Chondrocyte (in vitro differentiated cells): Measurements from ENCODE around the gene SCN3B. TPM values are rescaled to one million over a fixed set of nuclear protein-coding genes. Genes with fewer than 3 reads are reported as not detected.

Source experiments
- DNase-seq: peaks from one replicate; pipeline ENCODE4 v3.0.0; 2021; ENCODE audit warnings: mixed read lengths, low spot score
- H3K27ac Mint-ChIP-seq: one replicate; pipeline ENCODE4 v1.8.0; 2021; ENCODE audit warnings: mild to moderate bottlenecking, moderate library complexity, mixed read lengths; ENCODE audit not compliant: unreplicated experiment
- H3K27me3 Mint-ChIP-seq: 2 replicates; pipeline ENCODE4 v1.8.0; 2021; ENCODE audit warnings: low read depth, mixed read lengths
- H3K36me3 Mint-ChIP-seq: 2 replicates; pipeline ENCODE4 v1.8.0; 2021; ENCODE audit warnings: low read depth, mixed read lengths
- H3K4me1 Mint-ChIP-seq: 2 replicates; pipeline ENCODE4 v1.8.0; 2021; ENCODE audit warnings: low read depth, mild to moderate bottlenecking, mixed read lengths
- H3K4me3 Mint-ChIP-seq: one replicate; pipeline ENCODE4 v1.8.0; 2021; ENCODE audit warnings: mild to moderate bottlenecking, moderate library complexity, mixed read lengths; ENCODE audit not compliant: unreplicated experiment
- H3K9me3 Mint-ChIP-seq: 2 replicates; pipeline ENCODE4 v1.8.0; 2021; ENCODE audit warnings: low read depth, mixed read lengths
- CTCF ChIP-seq: fragments of 200-600 bp; sonication (generic); IDR thresholded peaks from 2 replicates; pipeline ENCODE4 v1.5.0; 2021; ENCODE audit warnings: antibody characterized with exemption, mild to moderate bottlenecking, moderate library complexity
- total RNA-seq: library from RNA; stranded (reverse); gene quantifications from 3 replicates; pipeline ENCODE4 v1.2.1, GENCODE V29; 2021

Gene SCN3B
- total RNA-seq, 1 donor from 2014 or later, result 0.45 TPM

DNA sequence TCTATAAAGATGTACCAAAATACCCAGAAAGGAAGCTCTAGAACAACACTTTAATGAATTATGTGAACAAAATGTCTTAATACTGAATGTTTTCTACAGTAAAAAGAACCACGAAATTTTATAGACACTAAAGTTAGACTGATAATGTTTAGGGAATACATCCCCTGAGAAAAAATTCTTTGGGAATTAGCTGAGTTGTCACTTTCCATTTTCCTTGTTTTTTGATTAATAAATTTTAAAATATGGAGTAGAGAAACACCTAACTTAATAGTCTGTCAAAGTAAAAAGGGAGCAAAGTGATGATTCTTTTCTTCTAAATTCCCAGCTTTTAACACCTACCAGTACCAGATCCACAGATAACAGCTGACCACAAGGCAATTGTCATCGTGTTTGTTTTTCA is 23.1 kb upstream of the SCN3B start:
- H3K27ac Mint-ChIP-seq, result no peak overlapping the region
- peaks cover 17% of the 10 kb centered on the region for H3K27me3 Mint-ChIP-seq
- DNase-seq, result no peak
- H3K36me3 Mint-ChIP-seq, result no peaks in the 10 kb centered on the region
- H3K4me3 Mint-ChIP-seq, result no peak overlapping the region
- no peaks in the 10 kb centered on the region for H3K4me1 Mint-ChIP-seq
- H3K9me3 Mint-ChIP-seq, result no peaks in the 10 kb centered on the region
- no peak for TF ChIP-seq CTCF

- Mint-ChIP-seq H3K4me1 (no peaks in the 10 kb centered on the region), H3K4me3 (no peak overlapping the region), H3K27me3 (peaks cover 14% of the 10 kb centered on the region)
These were observed 19.9 kb upstream of the SCN3B start for GRCh38 chr11:123674297-123674696.

DNA sequence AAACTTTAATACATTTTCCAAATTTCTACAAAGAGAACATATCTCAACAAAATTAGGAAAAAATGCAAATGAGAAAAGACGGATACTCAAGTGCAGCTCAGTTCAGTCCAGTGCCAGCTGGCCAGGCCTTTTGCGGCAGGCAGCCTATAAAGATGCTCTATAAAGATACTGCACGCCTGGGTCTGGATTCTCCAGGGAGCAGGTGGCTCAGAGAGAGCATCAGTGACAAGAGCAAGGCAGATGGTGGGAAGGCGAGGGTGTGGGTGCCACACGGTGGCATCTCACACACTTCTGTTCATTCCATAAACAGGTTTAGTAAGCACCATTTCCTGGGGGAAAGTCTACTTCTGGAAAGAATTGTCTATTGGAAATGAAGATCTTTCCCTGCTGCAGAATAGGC is 18.1 kb upstream of the SCN3B start:
- H3K36me3 Mint-ChIP-seq, result no peaks in the 10 kb centered on the region
- H3K9me3 Mint-ChIP-seq, result no peaks in the 10 kb centered on the region
- H3K27ac Mint-ChIP-seq, result no peak overlapping the region
- no peaks in the 10 kb centered on the region for H3K4me1 Mint-ChIP-seq
- H3K4me3 Mint-ChIP-seq, result no peak overlapping the region
- TF ChIP-seq CTCF, result no peak
- DNase-seq, result no peak
- peaks cover 7% of the 10 kb centered on the region for H3K27me3 Mint-ChIP-seq

More at GRCh38 chr11:123674297-123674696, 19.9 kb upstream of the SCN3B start:
- Mint-ChIP-seq H3K27ac (no peak overlapping the region), H3K36me3 (no peaks in the 10 kb centered on the region), H3K9me3 (no peaks in the 10 kb centered on the region)
- DNase-seq, result no peak
- TF ChIP-seq CTCF, result no peak

- Mint-ChIP-seq H3K27me3 (peaks cover 9% of the 10 kb centered on the region), H3K36me3 (no peaks in the 10 kb centered on the region), H3K9me3 (no peaks in the 10 kb centered on the region), H3K4me1 (no peaks in the 10 kb centered on the region), H3K4me3 (no peak overlapping the region), H3K27ac (no peak overlapping the region)
- DNase-seq, result no peak
- no peak for TF ChIP-seq CTCF
These were observed 17.1 kb upstream of the SCN3B start for GRCh38 chr11:123671534-123671933.

DNA sequence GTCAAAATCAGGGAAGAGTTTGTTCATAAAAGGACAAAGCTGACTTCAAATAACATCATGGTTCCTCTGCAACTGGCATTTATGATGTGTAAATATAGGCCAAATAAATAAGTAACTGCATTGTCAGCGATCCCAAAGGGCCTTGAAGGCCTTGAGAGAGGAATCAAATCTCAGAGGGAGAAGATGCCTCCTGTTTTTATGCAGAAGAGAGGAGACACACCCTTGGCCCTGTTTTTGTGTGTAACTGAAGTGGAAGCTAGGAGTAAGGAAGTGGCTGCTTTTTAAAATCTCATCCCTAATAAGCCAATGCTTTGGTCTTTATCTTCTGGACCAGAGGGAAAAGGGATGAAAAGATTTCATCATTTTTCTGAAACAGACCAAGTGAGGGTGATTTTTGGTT is 15.7 kb upstream of the SCN3B start:
- no peaks in the 10 kb centered on the region for H3K9me3 Mint-ChIP-seq
- no peaks in the 10 kb centered on the region for H3K36me3 Mint-ChIP-seq
- no peak overlapping the region for H3K4me3 Mint-ChIP-seq
- no peak for DNase-seq
- H3K4me1 Mint-ChIP-seq, result no peaks in the 10 kb centered on the region
- TF ChIP-seq CTCF, result no peak
- H3K27ac Mint-ChIP-seq, result no peak overlapping the region
- peaks cover 12% of the 10 kb centered on the region for H3K27me3 Mint-ChIP-seq
